Hematopoietic multipotent progenitor cell treated with erythropoietin and hydrocortisone succinate and interleukin-3 and kit ligand, for 17 days (in vitro differentiated cells): ENCODE measurements around the gene IL17F.
"Not testable (repeated sequence)": the region's sequence is repeated elsewhere in the genome, so short reads cannot be mapped to it uniquely, and the experiment has no call there.

Source experiments
- DNase-seq: peaks from one replicate; pipeline ENCODE4 v3.0.0-alpha.2; 2015; ENCODE audit warnings: low spot score

The IL17F gene

DNA sequence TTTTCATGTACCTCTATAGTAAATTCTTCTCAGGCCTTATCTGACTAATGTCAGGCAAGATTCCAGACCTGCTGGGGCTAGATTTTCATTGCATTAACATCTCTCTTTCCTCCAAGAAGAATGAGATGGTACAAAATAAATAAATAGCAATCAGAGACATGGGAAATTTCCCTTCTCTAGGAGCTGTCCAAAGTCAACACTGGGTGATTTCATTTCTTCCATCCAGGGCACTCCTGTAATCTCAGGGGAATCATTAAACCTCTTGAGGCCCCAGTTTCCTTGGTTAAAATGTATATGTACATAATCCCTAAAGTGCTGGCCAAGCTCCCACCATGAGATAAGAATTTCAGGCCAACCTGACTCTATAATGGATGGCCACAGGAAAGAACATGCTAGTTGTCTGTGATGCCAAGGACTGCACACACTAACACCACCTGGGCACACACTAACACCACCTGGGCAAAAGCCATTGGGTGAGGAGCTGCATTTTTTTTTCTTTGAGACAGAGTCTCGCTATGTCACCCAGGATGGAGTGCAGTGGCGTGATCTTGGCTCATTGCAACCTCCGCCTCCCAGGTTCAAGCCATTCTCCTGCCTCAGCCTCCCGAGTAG is 912 bp downstream of the IL17F start:
- DNase-seq = no peak

DNA sequence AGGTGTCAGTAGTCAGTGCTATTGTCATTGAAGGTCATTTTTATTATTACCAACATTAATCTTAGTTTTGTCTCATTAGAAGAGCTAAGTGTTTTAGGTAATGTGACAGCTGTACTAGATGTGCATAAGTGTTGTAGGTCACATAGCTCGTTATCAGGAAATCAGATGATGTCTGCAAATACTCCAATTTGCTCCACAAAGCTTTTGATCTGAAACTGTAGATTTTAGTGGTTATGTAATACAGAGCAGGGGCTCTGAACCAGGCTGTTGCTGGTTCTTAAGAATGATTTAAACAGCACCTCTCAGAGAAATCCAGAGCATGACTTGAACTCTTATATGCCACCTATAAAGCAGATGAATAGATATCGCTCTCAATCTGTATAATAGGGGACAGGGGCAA is 2.5 kb downstream of the IL17F start:
- DNase-seq = no peak

DNA sequence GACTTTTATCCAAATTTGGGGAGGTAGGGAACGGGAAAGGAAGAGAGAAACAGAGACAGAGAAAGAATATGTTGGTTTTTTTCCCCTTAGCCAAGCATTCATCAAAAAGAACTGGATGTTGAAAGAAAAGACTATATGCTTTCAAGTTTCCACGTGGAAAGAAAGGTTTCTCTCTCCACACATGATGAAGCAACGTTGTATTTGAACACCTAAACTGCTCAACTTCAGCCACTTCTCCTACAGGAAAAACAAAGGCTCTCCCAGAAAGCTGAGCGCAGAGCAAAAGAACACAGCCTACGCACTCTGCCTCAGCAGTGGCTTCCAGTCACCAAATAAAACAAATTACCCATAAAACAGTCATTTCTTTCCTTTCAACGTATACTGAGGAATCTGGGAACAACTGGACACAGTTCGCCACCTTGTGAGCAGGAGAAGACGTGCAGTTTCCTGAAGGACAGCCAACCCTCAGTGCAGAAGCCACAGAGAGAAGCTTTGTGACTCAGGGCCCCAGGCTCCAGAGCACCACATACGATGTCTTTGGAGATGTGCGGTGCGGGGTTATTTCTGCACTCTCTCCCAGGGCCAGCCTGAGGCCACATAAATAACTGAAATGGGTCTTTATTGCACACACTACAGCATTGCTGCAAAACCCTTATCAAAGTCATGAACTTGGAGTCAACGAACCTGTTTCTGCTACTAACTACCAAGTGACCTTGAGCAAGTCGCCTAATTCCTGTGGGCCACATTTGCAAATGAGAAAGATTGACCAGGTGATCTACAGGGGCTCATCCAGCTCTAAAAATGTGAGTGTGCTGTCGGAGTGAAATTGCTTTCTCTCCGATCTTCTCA is 10.1 kb downstream of the IL17F start:
- no peak for DNase-seq

DNA sequence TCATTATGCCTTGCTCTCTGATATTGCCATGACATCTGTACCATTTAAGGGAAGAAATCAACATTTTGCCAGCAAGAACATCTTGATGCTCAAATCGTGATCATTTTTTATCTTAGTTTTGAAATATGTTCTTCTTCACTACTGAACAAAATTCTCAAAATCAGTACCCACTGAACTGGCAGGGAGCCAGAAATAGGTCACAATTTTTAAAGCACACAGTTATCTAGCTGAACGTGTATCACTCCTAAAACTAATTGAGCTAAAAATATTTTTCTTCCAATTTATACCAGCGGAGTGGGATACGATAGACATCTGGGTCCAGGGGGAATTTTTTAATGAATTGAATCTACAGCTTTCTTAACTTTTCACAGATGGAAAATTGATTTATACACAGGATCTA is 11.3 kb downstream of the IL17F start:
- no peak for DNase-seq

DNA sequence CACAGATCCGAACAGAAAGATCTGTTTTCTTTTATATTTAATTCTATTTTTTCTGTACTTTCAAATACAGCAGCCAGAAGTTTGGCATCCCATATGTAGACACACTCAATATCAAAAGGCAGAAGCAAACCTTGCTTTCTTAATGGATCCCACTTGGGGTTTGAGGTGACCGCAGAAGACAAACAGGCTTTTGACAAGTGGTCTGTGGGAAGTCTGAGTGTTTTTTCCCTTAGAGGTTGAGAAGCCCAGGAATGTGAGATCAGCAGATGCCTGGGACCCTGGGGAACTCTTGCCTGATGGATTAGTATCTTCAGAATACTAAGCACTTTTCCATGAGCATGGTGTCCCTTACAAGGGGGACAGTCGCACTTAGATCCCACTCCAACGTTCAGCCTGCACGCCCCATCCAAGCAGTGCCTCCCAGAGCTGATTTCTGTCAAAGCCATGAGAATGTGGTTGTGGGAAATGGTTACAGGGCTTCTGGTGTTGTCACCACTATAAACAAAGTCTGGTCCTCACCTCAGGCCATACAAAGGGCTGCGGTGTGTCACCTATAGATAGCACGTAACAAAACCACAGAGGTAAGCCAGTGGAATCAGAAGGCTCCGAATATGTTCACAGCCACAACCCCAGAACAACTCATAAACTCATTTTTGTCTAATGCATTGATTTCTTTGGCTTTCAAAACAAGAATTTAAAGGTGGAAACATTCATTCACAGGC is 12.7 kb downstream of the IL17F start:
- no peak for DNase-seq

DNA sequence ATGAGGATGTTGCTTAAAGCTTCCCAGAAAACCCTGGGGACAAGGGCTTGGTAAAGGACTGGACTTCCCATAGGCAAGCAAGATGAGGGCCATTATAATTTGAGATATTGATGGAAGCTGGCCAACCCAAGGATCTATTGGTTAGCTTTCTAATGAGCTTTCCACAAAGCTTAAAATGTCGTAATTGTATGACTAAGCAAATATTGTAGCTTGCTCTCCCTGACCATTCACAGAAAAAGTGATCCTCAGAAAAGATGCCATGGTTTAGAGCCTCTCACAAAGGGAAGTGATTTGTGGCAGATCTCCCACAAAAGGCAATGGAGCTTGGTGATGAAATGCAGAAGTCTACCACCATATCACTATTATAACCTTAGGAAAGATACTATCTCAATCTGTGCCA is 13.6 kb downstream of the IL17F start:
- DNase-seq = no peak

DNA sequence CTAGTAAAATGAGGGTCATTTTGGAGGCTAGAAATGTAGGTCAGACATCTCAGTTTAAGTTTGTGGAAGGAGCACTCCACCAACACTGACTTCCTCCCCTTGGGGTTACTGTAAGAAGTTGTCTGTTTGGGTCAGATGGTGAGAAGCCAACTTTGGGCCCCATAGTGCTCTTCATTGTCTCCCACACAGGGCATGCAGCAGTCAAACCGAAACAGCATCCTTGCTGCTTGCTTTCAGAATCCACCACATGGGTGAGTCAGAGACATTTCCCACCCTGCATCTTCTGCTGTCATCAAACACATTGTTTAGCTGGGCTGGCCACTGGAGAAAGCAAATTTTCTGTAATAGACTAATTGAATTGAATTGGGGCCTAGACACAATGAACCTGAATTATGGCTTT is 16.8 kb downstream of the IL17F start:
- DNase-seq = no peak

DNA sequence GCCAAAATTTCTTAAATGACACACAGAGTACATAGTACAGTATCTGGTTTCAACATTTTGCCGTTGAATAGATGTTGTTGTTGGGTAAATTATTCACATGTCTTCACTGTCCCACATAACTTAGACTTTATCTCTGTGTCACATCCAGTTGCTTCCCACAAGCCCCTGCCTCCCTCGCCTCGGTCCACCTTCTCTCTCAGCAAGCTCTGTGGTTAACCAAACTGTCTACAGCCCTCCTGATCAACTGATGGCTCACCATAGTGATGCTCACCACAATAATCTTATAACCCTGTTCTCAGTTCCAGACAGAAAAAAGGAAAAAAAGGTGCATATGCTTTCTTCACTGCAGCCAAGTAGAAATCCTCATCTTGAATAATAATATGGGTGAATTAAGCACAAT is 23.0 kb downstream of the IL17F start:
- no peak for DNase-seq

DNA sequence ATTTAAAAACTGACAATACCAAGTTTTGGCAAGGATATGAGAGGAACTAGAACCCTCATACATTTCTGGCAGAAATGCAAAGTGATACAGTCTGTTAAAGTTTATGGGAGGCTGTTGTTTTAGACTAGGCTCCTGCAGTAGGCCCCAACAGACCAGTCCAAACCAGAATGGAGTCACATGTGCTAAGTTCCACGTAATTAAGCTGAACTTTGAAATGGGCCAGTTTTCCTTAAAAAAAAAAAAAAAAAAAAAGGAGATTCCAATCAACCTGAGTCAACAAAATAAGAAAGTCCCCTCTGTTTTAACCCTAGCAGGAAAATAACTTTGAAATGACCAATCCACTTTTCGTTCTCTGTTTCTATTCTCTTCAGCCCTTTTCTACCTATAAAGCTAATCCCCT is 26.5 kb downstream of the IL17F start:
- no peak for DNase-seq

DNA sequence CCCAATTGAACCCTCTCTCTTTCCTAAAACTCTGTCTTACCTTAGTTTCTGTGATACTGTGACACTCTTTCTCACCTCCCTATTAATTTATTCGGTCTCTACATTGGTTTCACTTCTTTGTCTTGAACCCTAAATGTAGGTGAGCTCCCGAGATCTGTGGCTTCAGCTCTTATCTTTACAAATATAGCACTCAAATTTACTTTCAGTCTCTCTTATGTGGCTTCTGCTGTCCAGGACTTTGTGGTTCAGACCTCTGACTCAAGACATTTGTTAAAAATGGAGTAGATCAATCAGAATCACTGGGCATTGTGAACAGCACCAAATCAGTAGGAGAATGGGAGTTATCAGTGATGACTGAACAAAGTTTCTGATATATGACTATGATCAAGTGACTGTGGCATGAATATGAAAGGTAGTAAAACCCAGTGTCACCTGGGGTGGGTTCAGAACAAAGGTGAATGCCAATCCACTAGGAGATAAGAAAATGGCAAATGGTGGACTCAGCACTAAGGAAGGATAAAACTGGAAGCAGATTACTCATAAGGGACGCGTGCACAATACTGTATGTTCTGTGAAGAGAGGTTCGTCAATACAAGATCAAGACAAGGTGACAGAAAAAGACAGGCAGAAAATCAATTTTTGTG is 27.2 kb downstream of the IL17F start:
- DNase-seq = no peak

DNA sequence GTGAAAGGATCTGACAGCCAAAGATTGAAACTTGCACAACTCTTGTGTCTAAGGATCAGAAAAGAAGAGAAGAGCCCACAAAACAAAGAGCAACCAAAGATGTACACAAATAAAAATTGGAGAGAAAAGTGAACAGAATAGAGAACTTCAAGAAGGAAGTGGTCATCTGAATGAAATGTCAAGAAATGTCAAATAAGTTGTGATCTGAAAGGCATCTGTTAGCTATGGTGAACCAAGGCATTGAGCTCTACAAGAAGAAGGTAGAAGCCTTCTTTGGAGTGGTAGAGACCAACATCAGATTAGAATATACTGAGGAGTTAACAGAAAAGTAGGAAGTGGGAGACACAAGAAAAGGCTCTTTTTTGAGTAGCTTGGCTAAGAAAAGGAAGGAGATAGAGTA is 28.5 kb downstream of the IL17F start:
- DNase-seq = no peak

DNA sequence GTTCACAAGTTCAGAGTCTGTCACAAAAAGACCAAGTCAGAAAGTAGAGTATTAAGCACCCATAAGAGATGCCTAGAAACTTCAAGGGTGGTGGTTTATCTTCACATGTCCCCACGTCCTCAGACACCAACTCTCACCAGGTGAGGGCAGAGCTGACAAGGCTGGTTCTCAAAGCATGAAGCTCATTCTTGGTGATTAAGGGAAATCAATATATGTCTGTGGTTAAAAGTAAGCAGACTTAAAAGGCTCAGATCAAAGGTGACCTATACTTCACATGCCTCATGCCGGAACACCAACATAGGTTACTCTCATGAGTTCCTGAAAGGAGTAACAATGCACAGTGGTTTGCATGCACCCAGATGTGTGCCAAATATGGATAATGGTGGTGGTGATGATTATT is 31.2 kb downstream of the IL17F start:
- no peak for DNase-seq

DNA sequence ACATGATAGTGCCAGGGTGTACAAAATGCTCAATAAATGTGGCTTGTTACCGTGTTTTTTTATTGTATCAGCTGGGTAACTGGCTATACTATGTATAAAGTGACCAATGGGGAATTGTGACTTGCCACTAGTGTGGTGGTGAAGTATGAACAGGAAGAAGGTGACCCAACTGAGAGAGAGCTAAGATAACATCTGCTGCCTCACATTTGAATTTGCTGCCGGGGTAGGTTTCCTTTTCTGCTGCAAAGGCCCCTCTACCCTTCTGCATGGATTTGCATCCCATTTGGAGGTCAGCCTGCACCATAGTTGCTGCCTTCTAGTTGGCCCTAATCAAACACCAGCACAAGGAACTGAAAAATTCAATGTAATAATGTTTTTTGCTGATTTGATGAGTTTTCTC is 34.1 kb downstream of the IL17F start:
- no peak for DNase-seq

DNA sequence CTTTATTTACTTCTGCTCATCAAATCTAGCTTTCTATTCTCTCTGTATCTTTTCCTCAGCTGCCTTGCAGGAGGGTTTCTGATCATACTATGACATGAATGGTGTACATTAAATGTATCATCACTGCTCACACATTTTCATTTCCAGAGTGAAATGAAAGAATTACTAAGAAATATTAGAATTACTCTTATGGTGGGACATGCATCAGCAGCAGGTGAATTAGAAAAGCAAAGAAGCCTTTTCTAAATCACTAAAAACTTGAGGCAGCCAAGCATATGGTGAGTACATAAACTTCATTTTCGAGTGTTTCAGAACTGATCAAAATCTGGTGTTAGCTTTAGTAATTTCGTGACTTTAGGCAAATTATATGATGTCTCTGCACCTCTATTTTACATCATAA is 34.5 kb downstream of the IL17F start:
- DNase-seq = no peak

DNA sequence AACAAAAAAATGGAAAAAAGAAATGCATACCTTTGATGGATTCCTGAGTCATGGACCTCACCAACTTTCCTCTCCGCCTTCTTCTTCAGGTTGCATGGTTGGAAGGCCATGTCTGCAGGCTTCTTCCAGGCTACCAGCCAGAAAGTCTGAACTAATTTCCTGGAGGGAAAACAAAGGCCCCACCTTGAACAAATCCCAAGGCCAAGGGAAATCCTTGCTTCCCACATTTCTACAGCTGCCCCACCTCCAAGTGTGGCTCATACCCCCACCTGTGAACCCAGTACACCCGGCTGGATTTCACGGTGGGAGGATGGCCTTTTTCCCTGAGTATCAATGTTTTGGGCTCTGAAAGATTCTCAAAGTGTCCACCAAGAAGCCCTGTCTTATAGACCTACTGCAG is 35.7 kb downstream of the IL17F start:
- no peak for DNase-seq

DNA sequence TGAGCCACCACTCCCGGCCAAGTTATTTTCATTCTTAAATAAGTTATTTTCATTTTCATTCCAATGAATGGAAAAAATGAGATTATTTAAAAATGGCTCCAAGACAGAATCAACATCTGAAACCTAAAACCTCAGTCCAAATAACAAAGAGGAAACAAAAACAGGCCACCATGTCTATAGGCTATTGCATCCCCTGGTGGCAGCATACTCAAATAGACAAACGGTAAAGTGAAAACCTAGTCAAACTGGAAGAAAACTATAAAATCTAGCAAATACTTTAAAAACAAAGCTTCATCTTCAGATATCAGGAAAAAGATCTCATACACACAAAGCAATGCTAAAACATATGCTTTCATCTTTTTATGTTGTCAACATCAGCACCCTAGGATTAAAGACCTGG is 37.2 kb downstream of the IL17F start:
- DNase-seq = no peak

DNA sequence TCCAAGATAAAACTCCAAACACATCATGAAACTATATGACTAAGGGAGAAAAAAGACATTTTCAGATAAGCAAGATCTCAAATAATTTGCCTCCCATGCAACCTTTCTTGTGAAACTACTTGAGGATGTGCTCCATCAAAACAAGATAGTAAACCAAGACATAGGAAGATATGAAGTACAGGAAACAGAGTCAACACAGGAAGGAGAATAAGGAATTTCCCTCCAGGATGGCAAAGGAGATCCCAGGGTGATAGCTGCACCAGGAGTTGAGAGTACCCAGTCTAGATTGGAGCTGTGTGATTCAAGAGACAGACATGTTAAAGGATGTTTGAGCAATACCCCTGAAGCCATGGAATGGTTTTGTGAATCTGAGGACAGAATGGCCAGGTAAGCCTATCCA is 42.8 kb downstream of the IL17F start:
- no peak for DNase-seq

DNA sequence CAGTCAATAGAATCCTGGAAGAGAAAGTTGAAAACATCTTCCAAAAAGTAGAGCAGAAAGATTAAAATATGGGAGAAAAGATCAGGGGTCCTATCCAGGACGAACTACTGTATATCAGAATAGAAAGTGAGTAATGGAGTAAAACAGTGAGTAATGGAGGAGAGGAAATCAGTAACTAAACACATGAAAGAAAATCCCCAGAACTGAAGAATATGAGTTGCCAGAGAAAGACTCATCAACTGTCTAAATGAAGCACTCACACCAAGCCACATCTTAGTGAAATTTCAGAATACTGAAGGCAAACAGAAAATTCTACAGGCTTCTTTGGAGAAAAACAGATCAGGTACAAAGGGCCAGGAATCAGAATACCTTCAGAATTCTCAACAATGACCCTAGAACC is 43.3 kb downstream of the IL17F start:
- DNase-seq = no peak

DNA sequence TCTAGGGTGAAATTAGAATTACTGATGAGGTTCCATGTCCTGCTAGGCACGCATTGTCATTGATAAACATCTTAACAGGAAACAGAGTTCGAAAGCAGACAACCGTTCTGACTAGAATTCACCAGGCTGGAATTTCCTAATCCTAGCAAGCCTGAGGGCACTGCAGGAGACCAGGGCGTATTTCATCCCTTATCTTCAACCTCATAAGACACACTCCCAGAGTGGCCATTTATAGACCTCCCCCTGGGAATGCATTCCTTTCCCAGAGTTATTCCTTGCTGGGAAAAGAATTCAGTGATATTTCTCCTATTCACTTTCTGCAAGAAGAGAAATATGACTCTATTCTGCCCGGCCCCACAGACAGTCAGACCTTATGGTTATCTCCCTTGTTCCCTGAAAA is 44.2 kb downstream of the IL17F start:
- not testable (repeated sequence) for DNase-seq

DNA sequence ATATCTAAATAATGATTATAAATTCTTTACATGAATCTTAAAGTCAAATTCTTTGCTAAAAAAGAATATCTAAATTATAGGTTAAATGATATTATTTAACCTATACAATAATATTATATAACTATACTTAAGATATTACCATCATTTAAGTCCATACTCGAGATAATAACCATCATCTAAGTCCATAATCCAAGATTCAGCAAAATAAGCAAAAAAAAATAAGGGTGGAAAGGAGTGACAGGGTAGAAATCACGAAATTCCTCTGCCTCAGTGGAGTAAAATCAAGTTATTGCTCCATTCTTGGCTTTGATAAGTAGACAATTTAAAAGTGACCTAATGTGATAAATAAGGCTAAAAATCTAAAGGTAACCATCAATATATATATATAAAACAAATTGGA is 48.4 kb downstream of the IL17F start:
- DNase-seq = no peak

DNA sequence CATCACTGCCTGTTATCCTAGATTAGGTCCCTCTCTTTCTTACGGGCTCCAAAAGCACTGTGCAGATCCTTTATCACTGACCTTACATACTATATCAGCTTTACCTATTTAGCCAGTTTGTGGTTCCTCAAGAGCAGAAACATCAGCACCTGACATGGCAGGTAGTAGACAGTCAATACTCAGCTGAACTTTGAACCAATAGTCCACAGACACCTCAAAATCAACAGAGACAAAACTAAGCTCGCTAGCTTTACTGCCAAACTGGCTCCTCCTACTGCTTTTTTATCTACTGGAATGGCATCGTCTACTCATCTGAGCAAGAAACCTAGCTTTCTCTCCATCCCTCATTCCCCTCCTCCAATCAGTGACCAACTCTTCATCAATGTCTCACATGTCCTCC is 52.5 kb downstream of the IL17F start:
- DNase-seq = no peak

DNA sequence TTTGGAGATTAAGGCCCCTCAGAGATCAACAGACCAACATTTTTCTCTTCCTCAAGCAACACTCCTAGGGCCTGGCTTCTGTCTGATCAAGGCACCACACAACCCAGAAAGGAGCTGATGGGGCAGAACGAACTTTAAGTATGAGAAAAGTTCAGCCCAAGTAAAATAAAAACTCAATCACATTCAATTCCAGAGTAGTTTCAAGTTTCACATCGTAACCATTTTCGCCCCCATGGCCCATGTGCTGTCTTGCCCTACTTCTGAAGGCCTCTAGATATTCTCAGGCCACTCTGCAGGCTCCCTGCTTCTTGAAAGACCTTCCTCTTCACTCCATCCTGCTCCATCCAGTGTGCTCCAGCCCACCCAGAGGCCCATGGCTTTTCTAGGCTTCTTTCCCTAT is 53.9 kb downstream of the IL17F start:
- DNase-seq = no peak

DNA sequence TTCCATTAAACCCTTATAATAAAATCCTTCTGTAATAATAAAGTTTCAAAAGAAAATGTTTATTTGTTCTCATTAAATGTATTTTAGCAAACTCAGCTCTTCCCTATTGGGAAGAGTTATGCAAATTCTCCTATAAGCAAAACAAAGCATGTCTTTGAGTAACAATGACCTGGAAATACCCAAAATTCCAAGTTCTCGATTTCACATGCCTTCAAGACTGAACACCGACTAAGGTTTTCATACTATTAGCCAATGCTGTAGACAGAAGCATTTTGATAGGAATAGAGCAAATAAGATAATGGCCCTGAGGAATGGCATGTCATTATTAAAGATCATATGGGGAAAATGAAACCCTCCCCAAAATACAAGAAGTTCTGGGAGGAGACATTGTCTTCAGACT is 54.3 kb downstream of the IL17F start:
- no peak for DNase-seq
